ENCODE measurements around the gene GLIS2.
A peak's percentile ranks its signal among the peaks of the same experiment; 100 is the strongest.

GLIS2 gene

DNA sequence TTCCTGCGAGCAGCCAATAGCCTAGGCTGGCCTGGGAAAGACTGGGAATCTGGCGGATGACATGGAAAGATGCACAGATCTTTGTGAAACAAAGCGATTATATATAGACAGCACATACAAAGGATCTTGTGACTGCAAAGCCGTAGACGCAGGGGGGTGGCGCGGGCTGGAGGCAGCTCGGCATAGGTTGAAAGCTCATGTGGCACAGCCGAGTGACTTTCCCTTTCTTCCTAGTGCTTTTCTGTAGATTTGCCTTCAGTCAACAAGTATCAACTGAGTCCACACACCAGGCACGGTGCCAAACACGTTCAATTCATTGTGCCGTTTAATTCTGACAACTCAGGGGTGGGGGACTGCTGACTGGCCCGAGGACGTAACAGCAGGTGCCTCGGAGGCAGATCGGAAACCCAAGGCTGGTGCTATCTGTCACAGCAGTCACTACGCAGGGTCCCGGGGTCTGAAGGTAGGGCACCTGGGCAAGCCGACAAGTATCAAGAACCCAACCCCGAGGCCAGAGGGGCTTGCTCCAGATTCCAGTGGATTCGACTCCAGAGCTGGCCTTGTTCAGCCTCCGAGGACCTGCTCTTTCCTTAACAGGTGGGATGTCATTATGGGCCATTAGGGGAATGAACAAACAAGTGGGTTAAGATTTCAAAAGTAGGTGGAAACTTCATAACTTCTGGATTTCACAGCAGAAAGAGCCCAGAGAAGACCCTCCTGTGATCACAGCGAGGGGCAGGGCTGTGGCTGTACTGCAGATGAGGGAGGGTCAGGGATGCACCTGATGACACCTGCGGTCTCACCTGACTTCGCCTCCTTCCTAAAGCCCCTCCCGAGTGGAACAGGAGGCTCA, 29.3 kb downstream of the GLIS2 start (continued):
- TF ChIP-seq ZNF623 (tag by site-specific recombination; IDR thresholded peaks at IDR 0.05), result no peak
- TF ChIP-seq ZNF473 (tag by site-specific recombination; IDR thresholded peaks at IDR 0.05), result no peak
- TF ChIP-seq ZNF274 (IDR thresholded peaks at IDR 0.05; ENCODE audit: low read length), result no peak
- no peak for TF ChIP-seq ZNF274 (tag by site-specific recombination; IDR thresholded peaks at IDR 0.05; ENCODE audit: borderline replicate concordance)
- TF ChIP-seq EGR2 (tag by site-specific recombination; IDR thresholded peaks at IDR 0.05; ENCODE audit: low read depth), result no peak
- no peak for TF ChIP-seq ZNF555 (tag by site-specific recombination; conservative IDR thresholded peaks at IDR 0.05)
- no peak for TF ChIP-seq ZNF701 (tag by site-specific recombination; IDR thresholded peaks at IDR 0.05)
- no peak for TF ChIP-seq ZNF548 (tag by site-specific recombination; IDR thresholded peaks at IDR 0.05)
- TF ChIP-seq, protein P1, sequence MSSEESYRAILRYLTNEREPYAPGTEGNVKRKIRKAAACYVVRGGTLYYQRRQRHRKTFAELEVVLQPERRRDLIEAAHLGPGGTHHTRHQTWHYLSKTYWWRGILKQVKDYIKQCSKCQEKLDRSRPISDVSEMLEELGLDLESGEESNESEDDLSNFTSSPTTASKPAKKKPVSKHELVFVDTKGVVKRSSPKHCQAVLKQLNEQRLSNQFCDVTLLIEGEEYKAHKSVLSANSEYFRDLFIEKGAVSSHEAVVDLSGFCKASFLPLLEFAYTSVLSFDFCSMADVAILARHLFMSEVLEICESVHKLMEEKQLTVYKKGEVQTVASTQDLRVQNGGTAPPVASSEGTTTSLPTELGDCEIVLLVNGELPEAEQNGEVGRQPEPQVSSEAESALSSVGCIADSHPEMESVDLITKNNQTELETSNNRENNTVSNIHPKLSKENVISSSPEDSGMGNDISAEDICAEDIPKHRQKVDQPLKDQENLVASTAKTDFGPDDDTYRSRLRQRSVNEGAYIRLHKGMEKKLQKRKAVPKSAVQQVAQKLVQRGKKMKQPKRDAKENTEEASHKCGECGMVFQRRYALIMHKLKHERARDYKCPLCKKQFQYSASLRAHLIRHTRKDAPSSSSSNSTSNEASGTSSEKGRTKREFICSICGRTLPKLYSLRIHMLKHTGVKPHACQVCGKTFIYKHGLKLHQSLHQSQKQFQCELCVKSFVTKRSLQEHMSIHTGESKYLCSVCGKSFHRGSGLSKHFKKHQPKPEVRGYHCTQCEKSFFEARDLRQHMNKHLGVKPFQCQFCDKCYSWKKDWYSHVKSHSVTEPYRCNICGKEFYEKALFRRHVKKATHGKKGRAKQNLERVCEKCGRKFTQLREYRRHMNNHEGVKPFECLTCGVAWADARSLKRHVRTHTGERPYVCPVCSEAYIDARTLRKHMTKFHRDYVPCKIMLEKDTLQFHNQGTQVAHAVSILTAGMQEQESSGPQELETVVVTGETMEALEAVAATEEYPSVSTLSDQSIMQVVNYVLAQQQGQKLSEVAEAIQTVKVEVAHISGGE (tag by site-specific recombination; conservative IDR thresholded peaks at IDR 0.05; ENCODE audit: low read depth), result peak; percentile 45; the same call in 1 of the 2 replicates
- no peak for TF ChIP-seq ZNF777 (tag by site-specific recombination; IDR thresholded peaks at IDR 0.05; ENCODE audit: borderline replicate concordance)
- TF ChIP-seq BCL11B (tag by site-specific recombination; IDR thresholded peaks at IDR 0.05; ENCODE audit: low read depth), result no peak
- no peak for TF ChIP-seq ZFHX2 (tag by site-specific recombination; conservative IDR thresholded peaks at IDR 0.05)
- TF ChIP-seq HOXD13 (CRISPR knock-in tag; IDR thresholded peaks at IDR 0.05; ENCODE audit: borderline replicate concordance), result no peak
- no peak for TF ChIP-seq ZSCAN23 (tag by site-specific recombination; IDR thresholded peaks at IDR 0.05)
- TF ChIP-seq YY1 (tag by site-specific recombination; IDR thresholded peaks at IDR 0.05), result no peak
- TF ChIP-seq ZNF146 (tag by site-specific recombination; IDR thresholded peaks at IDR 0.05), result no peak
- TF ChIP-seq ZBTB7A (tag by site-specific recombination; IDR thresholded peaks at IDR 0.05; ENCODE audit: low read depth), result no peak
- TF ChIP-seq BCL11A (tag by site-specific recombination; IDR thresholded peaks at IDR 0.05; ENCODE audit: low read depth), result no peak
- TF ChIP-seq, protein P2, sequence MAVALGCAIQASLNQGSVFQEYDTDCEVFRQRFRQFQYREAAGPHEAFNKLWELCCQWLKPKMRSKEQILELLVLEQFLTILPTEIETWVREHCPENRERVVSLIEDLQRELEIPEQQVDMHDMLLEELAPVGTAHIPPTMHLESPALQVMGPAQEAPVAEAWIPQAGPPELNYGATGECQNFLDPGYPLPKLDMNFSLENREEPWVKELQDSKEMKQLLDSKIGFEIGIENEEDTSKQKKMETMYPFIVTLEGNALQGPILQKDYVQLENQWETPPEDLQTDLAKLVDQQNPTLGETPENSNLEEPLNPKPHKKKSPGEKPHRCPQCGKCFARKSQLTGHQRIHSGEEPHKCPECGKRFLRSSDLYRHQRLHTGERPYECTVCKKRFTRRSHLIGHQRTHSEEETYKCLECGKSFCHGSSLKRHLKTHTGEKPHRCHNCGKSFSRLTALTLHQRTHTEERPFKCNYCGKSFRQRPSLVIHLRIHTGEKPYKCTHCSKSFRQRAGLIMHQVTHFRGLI (tag by site-specific recombination; IDR thresholded peaks at IDR 0.05), result no peak
- TF ChIP-seq, protein P3, sequence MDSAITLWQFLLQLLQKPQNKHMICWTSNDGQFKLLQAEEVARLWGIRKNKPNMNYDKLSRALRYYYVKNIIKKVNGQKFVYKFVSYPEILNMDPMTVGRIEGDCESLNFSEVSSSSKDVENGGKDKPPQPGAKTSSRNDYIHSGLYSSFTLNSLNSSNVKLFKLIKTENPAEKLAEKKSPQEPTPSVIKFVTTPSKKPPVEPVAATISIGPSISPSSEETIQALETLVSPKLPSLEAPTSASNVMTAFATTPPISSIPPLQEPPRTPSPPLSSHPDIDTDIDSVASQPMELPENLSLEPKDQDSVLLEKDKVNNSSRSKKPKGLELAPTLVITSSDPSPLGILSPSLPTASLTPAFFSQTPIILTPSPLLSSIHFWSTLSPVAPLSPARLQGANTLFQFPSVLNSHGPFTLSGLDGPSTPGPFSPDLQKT (IDR thresholded peaks at IDR 0.05; ENCODE audit: borderline replicate concordance, low read depth, low read length), result no peak
- TF ChIP-seq SCRT2 (tag by site-specific recombination; IDR thresholded peaks at IDR 0.05), result peak; percentile 92
- TF ChIP-seq ZEB2 (tag by site-specific recombination; IDR thresholded peaks at IDR 0.05), result 0 out of 2 replicates have a peak, but pooled peaks have one; percentile 12
- peak; percentile 34 for TF ChIP-seq ZIC2 (tag by site-specific recombination; IDR thresholded peaks at IDR 0.05)
- TF ChIP-seq, protein P4, sequence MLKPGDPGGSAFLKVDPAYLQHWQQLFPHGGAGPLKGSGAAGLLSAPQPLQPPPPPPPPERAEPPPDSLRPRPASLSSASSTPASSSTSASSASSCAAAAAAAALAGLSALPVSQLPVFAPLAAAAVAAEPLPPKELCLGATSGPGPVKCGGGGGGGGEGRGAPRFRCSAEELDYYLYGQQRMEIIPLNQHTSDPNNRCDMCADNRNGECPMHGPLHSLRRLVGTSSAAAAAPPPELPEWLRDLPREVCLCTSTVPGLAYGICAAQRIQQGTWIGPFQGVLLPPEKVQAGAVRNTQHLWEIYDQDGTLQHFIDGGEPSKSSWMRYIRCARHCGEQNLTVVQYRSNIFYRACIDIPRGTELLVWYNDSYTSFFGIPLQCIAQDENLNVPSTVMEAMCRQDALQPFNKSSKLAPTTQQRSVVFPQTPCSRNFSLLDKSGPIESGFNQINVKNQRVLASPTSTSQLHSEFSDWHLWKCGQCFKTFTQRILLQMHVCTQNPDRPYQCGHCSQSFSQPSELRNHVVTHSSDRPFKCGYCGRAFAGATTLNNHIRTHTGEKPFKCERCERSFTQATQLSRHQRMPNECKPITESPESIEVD (tag by site-specific recombination; IDR thresholded peaks at IDR 0.05), result no peak
- TF ChIP-seq ZNF560 (tag by site-specific recombination; IDR thresholded peaks at IDR 0.05; ENCODE audit: borderline replicate concordance), result no peak
- TF ChIP-seq RBAK (tag by site-specific recombination; IDR thresholded peaks at IDR 0.05), result no peak
- TF ChIP-seq ZNF624 (tag by site-specific recombination; IDR thresholded peaks at IDR 0.05), result no peak
- no peak for TF ChIP-seq GLIS2 (tag by site-specific recombination; IDR thresholded peaks at IDR 0.05)
- TF ChIP-seq ZNF776 (tag by site-specific recombination; IDR thresholded peaks at IDR 0.05; ENCODE audit: borderline replicate concordance), result no peak
- no peak for TF ChIP-seq ZNF514 (tag by site-specific recombination; IDR thresholded peaks at IDR 0.05)
- peak; percentile 64 for TF ChIP-seq ZNF600 (tag by site-specific recombination; IDR thresholded peaks at IDR 0.05)
- no peak for TF ChIP-seq ZNF202 (tag by site-specific recombination; IDR thresholded peaks at IDR 0.05; ENCODE audit: borderline replicate concordance)
- peak; percentile 84 for TF ChIP-seq SCRT1 (tag by site-specific recombination; IDR thresholded peaks at IDR 0.05; ENCODE audit: borderline replicate concordance)
- TF ChIP-seq SP3 (tag by site-specific recombination; IDR thresholded peaks at IDR 0.05), result no peak
- TF ChIP-seq ZNF544 (tag by site-specific recombination; IDR thresholded peaks at IDR 0.05), result no peak
